IMR-90 (cell line): ENCODE measurements around the gene DNMT1.

Source experiments
- BHLHE40 ChIP-seq: fragments of 150-350 bp; IDR thresholded peaks from 2 replicates; pipeline ENCODE4 v1.6.1; 2016; ENCODE audit warnings: mild to moderate bottlenecking, low read depth, low read length
- CEBPB ChIP-seq: IDR thresholded peaks from 2 replicates; pipeline ENCODE4 v1.6.1; 2012; ENCODE audit warnings: low read depth, low read length, improper control_type of control experiment
- MAZ ChIP-seq: IDR thresholded peaks from 2 replicates; pipeline ENCODE4 v1.6.1; 2012; ENCODE audit warnings: low read depth, mild to moderate bottlenecking, low read length, improper control_type of control experiment, moderate library complexity, borderline replicate concordance
- MXI1 ChIP-seq: IDR thresholded peaks from 2 replicates; pipeline ENCODE4 v1.6.1; 2012; ENCODE audit warnings: low read depth, mild to moderate bottlenecking, low read length, moderate library complexity, borderline replicate concordance
- POLR2A ChIP-seq: IDR thresholded peaks from 2 replicates; pipeline ENCODE4 v1.6.1; 2012; ENCODE audit warnings: mild to moderate bottlenecking, low read depth, low read length
- RAD21 ChIP-seq: IDR thresholded peaks from 2 replicates; pipeline ENCODE4 v1.6.1; 2012; ENCODE audit warnings: low read length, improper control_type of control experiment
- RCOR1 ChIP-seq: IDR thresholded peaks from 2 replicates; pipeline ENCODE4 v1.6.1; 2012; ENCODE audit warnings: mild to moderate bottlenecking, low read length, improper control_type of control experiment; ENCODE audit not compliant: insufficient replicate concordance
- RFX5 ChIP-seq: IDR thresholded peaks from 2 replicates; pipeline ENCODE4 v1.8.0; 2012; ENCODE audit warnings: low read depth, mild to moderate bottlenecking, low read length, moderate library complexity
- SMC3 ChIP-seq: fragments of 150-350 bp; IDR thresholded peaks from 2 replicates; pipeline ENCODE4 v1.6.1; 2016; ENCODE audit warnings: low read depth, mild to moderate bottlenecking, antibody characterized with exemption, low read length, moderate library complexity
- USF2 ChIP-seq: fragments of 150-350 bp; IDR thresholded peaks from 2 replicates; pipeline ENCODE4 v1.6.1; 2017; ENCODE audit warnings: mild to moderate bottlenecking, antibody characterized with exemption, low read length, low read depth
- TF ChIP-seq, protein P1 (sequence below): conservative IDR thresholded peaks from 2 replicates; pipeline ENCODE4 v1.5.1; 2012; ENCODE audit warnings: mild to moderate bottlenecking, low read depth, low read length, improper control_type of control experiment
- TF ChIP-seq, protein P2 (sequence below): fragments of 150-350 bp; IDR thresholded peaks from 2 replicates; pipeline ENCODE4 v1.6.1; 2016; ENCODE audit warnings: low read depth, mild to moderate bottlenecking, low read length, moderate library complexity, borderline replicate concordance

GRCh38 chr19:10233946-10234345 lies 39.2 kb upstream of the DNMT1 start:
- TF ChIP-seq, protein P1, sequence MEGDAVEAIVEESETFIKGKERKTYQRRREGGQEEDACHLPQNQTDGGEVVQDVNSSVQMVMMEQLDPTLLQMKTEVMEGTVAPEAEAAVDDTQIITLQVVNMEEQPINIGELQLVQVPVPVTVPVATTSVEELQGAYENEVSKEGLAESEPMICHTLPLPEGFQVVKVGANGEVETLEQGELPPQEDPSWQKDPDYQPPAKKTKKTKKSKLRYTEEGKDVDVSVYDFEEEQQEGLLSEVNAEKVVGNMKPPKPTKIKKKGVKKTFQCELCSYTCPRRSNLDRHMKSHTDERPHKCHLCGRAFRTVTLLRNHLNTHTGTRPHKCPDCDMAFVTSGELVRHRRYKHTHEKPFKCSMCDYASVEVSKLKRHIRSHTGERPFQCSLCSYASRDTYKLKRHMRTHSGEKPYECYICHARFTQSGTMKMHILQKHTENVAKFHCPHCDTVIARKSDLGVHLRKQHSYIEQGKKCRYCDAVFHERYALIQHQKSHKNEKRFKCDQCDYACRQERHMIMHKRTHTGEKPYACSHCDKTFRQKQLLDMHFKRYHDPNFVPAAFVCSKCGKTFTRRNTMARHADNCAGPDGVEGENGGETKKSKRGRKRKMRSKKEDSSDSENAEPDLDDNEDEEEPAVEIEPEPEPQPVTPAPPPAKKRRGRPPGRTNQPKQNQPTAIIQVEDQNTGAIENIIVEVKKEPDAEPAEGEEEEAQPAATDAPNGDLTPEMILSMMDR: no peak
- TF ChIP-seq POLR2A (no peak), CEBPB (no peak), SMC3 (no peak), MXI1 (no peak), RAD21 (no peak), MAZ (no peak), BHLHE40 (no peak), RFX5 (no peak), USF2 (no peak), RCOR1 (no peak)
- TF ChIP-seq, protein P2, sequence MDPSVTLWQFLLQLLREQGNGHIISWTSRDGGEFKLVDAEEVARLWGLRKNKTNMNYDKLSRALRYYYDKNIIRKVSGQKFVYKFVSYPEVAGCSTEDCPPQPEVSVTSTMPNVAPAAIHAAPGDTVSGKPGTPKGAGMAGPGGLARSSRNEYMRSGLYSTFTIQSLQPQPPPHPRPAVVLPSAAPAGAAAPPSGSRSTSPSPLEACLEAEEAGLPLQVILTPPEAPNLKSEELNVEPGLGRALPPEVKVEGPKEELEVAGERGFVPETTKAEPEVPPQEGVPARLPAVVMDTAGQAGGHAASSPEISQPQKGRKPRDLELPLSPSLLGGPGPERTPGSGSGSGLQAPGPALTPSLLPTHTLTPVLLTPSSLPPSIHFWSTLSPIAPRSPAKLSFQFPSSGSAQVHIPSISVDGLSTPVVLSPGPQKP: no peak
